Lung (tissue), 13 donors: ENCODE results near the gene ENPP1. TPM values are rescaled to one million over a fixed set of nuclear protein-coding genes. Genes with fewer than 3 reads are reported as not detected.

Experiments used
- ATAC-seq: fragments of 200-7000 bp; cut with Tn5 transposase; one replicate; pipeline ENCODE4 v1.9.1; 2020; ENCODE audit warnings: moderate number of reproducible peaks; ENCODE audit not compliant: insufficient read depth, low FRiP score
- DNase-seq, 3 donors: peaks; one replicate each; pipeline ENCODE4 v3.0.0-alpha.2; 2013 to 2017
- H3K27ac ChIP-seq, 2 donors: one replicate each; pipeline ENCODE4 v1.5.1; 2013; ENCODE audit warnings: mild to moderate bottlenecking in 2 of 2, moderate library complexity in 2 of 2, control low read depth in 1 of 2, inconsistent platforms in 1 of 2, low read depth in 1 of 2, low read length in 1 of 2
- H3K27me3 ChIP-seq, 3 donors: one replicate each; pipeline ENCODE4 v1.5.1; 2013; ENCODE audit warnings: low read length in 2 of 3; ENCODE audit not compliant: control insufficient read depth in 3 of 3, insufficient read depth in 3 of 3
- H3K36me3 ChIP-seq, 4 donors: one replicate each; pipeline ENCODE4 v1.5.1; 2013; ENCODE audit warnings: low read length in 4 of 4, mild to moderate bottlenecking in 1 of 4, moderate library complexity in 1 of 4; ENCODE audit not compliant: control insufficient read depth in 4 of 4, insufficient read depth in 4 of 4
- H3K4me1 ChIP-seq, 5 donors: one replicate each; pipeline ENCODE4 v1.5.1; 2013; ENCODE audit warnings: low read length in 5 of 5, mild to moderate bottlenecking in 2 of 5, moderate library complexity in 1 of 5; ENCODE audit not compliant: control insufficient read depth in 5 of 5, insufficient read depth in 5 of 5
- H3K4me3 ChIP-seq: one replicate; pipeline ENCODE4 v1.5.1; 2013; ENCODE audit warnings: mild to moderate bottlenecking, control low read depth, moderate library complexity
- H3K9ac ChIP-seq, 2 donors: one replicate each; pipeline ENCODE4 v1.5.1; 2013; ENCODE audit warnings: low read length in 2 of 2, control low read depth in 1 of 2; ENCODE audit not compliant: insufficient read depth in 1 of 2
- H3K9me3 ChIP-seq, 4 donors: one replicate each; pipeline ENCODE4 v1.5.1; 2013; ENCODE audit warnings: low read length in 3 of 4, mild to moderate bottlenecking in 1 of 4, moderate library complexity in 1 of 4; ENCODE audit not compliant: control insufficient read depth in 4 of 4, insufficient read depth in 3 of 4
- CTCF ChIP-seq: IDR thresholded peaks from 2 replicates; pipeline ENCODE4 v1.5.1; 2012; ENCODE audit warnings: mild to moderate bottlenecking; ENCODE audit errors: control extremely low read depth, extremely low read depth
- WGBS, 2 donors: extraction: QIAGEN DNeasy Blood & Tissue Kit; methylation state at CpG; one replicate each; pipeline ENCODE4 v1.1.7; 2013; 5-methylcytosine and 5-hydroxymethylcytosine counted together
- polyA plus RNA-seq, 2 donors: library from polyadenylated mRNA; stranded (reverse); fragments of 200-250 nt; gene quantifications; one replicate each; pipeline ENCODE4 v1.2.1, GENCODE V29; 2013
- small RNA-seq: library from RNA; depleted of rRNA; stranded (forward); fragments of <200 nt; gene quantifications from one replicate; pipeline ENCODE3, GENCODE V24; 2014; ENCODE audit warnings: low replicate concordance
- total RNA-seq, 2 donors: library from RNA; depleted of rRNA in 1 of 2; stranded (reverse); fragments of >200 nt in 1 of 2; gene quantifications; one replicate each; pipeline ENCODE4 v1.2.1, GENCODE V29; 2014 to 2021
- donor health status: control.
- donor health status: control.
- donor health status: Bipolar disorder and iron deficiency.
- donor health status: healthy.
- donor health status: DM: yes; HTN: yes; CAD: no.

Gene ENPP1
- total and polyA plus RNA-seq, 4 donors: 0.21 to 7.3 (median 0.82) TPM

- Histone ChIP-seq H3K36me3 (no peaks in the 10 kb centered on the region), H3K4me1 (peaks cover 0 to 5% (median 0%) of the 10 kb centered on the region in 5 donors), H3K4me3 (no peak overlapping the region), H3K9me3 (no peaks in the 10 kb centered on the region), H3K9ac (no peak overlapping the region), H3K27me3 (no peaks in the 10 kb centered on the region), H3K27ac (no peak overlapping the region)
- 69 to 79% methylated on average over 8 of the region's 8 CpGs for WGBS, 2 donors
- DNase-seq (peak; percentile 77 to 88 (median 82)), ATAC-seq (peak; percentile 34)
- TF ChIP-seq CTCF: no peak
Measured at GRCh38 chr6:131937703-131938631, 130.1 kb downstream of the ENPP1 start.

Small RNAs within 50 kb of the gene (small RNA-seq; reads per million reads assigned to genes)
- not detected for gene MIR548H5
- gene SELENOKP2: not detected

Other genes starting within 250 kb of the ENPP1 start
- gene ARG1, start 234.8 kb upstream of the ENPP1 start, total RNA-seq: 1 to 10 TPM; 3.6 to 5.0 TPM
- gene ARG1, start 234.8 kb upstream of the ENPP1 start, polyA plus RNA-seq: 10 to 100 TPM in 1 of 2 donors, under 1 TPM in 1; 0.31 to 33.1 TPM
- gene MED23, start 179.8 kb upstream of the ENPP1 start, total RNA-seq: 10 to 100 TPM; 22.0 to 69.0 TPM
- gene MED23, start 179.8 kb upstream of the ENPP1 start, polyA plus RNA-seq: 10 to 100 TPM in 1 of 2 donors, 1 to 10 TPM in 1; 8.7 to 15.0 TPM
- gene ENPP3, start 170.7 kb upstream of the ENPP1 start, total RNA-seq: 1 to 10 TPM in 1 of 2 donors, under 1 TPM in 1; 0.77 to 2.9 TPM
- under 1 TPM; 0.31 TPM for gene ENPP3, start 170.7 kb upstream of the ENPP1 start, polyA plus RNA-seq
- gene OR2A4, start 106.6 kb upstream of the ENPP1 start, total RNA-seq: not detected
- gene OR2A4, start 106.6 kb upstream of the ENPP1 start, polyA plus RNA-seq: not detected
- not detected for gene CTAGE9, start 97.0 kb upstream of the ENPP1 start, total RNA-seq
- not detected for gene CTAGE9, start 97.0 kb upstream of the ENPP1 start, polyA plus RNA-seq
- gene CCN2, start 143.4 kb downstream of the ENPP1 start, total RNA-seq: 100 to 1,000 TPM in 1 of 2 donors, 10 to 100 TPM in 1; 73.5 to 159 TPM
- 100 to 1,000 TPM in 1 of 2 donors, 10 to 100 TPM in 1; 33.9 to 154 TPM for gene CCN2, start 143.4 kb downstream of the ENPP1 start, polyA plus RNA-seq